HK-2 (cell line): ENCODE data around the gene NOC3L.
A peak's percentile ranks its signal among the peaks of the same experiment; 100 is the strongest.

Source experiments
- DNase-seq: peaks from one replicate; pipeline ENCODE4 v3.0.0-alpha.2; 2018; ENCODE audit not compliant: unreplicated experiment

The NOC3L gene

GRCh38 chr10:94363251-94363565 is 469 bp upstream of the NOC3L start:
- DNase-seq, result no peak

- no peak for DNase-seq
These were observed 1.5 kb downstream of the NOC3L start for GRCh38 chr10:94361171-94361794.

GRCh38 chr10:94358480-94358879 is 4.3 kb downstream of the NOC3L start:
- peak; percentile 71 for DNase-seq

- no peak for DNase-seq
These were observed 5.5 kb downstream of the NOC3L start for GRCh38 chr10:94357193-94357592.

GRCh38 chr10:94355841-94356240 is 6.9 kb downstream of the NOC3L start:
- DNase-seq, result no peak

GRCh38 chr10:94353336-94353735 is 9.4 kb downstream of the NOC3L start:
- no peak for DNase-seq

GRCh38 chr10:94351089-94351488 is 11.7 kb downstream of the NOC3L start:
- DNase-seq, result no peak

GRCh38 chr10:94350500-94350899 is 12.2 kb downstream of the NOC3L start:
- DNase-seq, result peak; percentile 33

- no peak for DNase-seq
These were observed 13.4 kb downstream of the NOC3L start for GRCh38 chr10:94349327-94349726.

- DNase-seq, result no peak
These were observed 18.1 kb downstream of the NOC3L start for GRCh38 chr10:94344522-94345122.

- DNase-seq, result no peak
These were observed 19.6 kb downstream of the NOC3L start for GRCh38 chr10:94343151-94343550.

- DNase-seq, result no peak
These were observed 27.9 kb downstream of the NOC3L start for GRCh38 chr10:94334857-94335256.

- DNase-seq, result no peak
These were observed 29.7 kb downstream of the NOC3L start for GRCh38 chr10:94333051-94333450.

- DNase-seq, result no peak
These were observed 34.1 kb downstream of the NOC3L start for GRCh38 chr10:94328613-94329012.

GRCh38 chr10:94327649-94328048 is 35.1 kb downstream of the NOC3L start:
- no peak for DNase-seq

GRCh38 chr10:94324609-94325233 is 38.0 kb downstream of the NOC3L start:
- no peak for DNase-seq

GRCh38 chr10:94320285-94320914 is 42.3 kb downstream of the NOC3L start:
- peak; percentile 70 for DNase-seq

- DNase-seq, result no peak
These were observed 46.2 kb downstream of the NOC3L start for GRCh38 chr10:94316560-94316959.

GRCh38 chr10:94315975-94316464 is 46.7 kb downstream of the NOC3L start:
- DNase-seq, result no peak

GRCh38 chr10:94315024-94315451 is 47.7 kb downstream of the NOC3L start:
- DNase-seq, result no peak

GRCh38 chr10:94310369-94310768 is 52.4 kb downstream of the NOC3L start:
- DNase-seq, result no peak

GRCh38 chr10:94308866-94309265 is 53.9 kb downstream of the NOC3L start:
- DNase-seq, result no peak
